ENCODE data around the gene MYH1.

Gene MYH1

GRCh38 chr17:10526517-10526916 is 8.2 kb upstream of the MYH1 start:
- no peak for TF ChIP-seq TCF12 (IDR thresholded peaks at IDR 0.05; ENCODE audit: low read depth)
- no peak for TF ChIP-seq TEAD4 (IDR thresholded peaks at IDR 0.05)
- no peak for TF ChIP-seq ZBTB7A (IDR thresholded peaks at IDR 0.05; ENCODE audit: low read depth)
- TF ChIP-seq FOXM1 (IDR thresholded peaks at IDR 0.05; ENCODE audit: borderline replicate concordance, low read depth) = no peak
- no peak for TF ChIP-seq NFIC (IDR thresholded peaks at IDR 0.05)
- TF ChIP-seq, protein P1, sequence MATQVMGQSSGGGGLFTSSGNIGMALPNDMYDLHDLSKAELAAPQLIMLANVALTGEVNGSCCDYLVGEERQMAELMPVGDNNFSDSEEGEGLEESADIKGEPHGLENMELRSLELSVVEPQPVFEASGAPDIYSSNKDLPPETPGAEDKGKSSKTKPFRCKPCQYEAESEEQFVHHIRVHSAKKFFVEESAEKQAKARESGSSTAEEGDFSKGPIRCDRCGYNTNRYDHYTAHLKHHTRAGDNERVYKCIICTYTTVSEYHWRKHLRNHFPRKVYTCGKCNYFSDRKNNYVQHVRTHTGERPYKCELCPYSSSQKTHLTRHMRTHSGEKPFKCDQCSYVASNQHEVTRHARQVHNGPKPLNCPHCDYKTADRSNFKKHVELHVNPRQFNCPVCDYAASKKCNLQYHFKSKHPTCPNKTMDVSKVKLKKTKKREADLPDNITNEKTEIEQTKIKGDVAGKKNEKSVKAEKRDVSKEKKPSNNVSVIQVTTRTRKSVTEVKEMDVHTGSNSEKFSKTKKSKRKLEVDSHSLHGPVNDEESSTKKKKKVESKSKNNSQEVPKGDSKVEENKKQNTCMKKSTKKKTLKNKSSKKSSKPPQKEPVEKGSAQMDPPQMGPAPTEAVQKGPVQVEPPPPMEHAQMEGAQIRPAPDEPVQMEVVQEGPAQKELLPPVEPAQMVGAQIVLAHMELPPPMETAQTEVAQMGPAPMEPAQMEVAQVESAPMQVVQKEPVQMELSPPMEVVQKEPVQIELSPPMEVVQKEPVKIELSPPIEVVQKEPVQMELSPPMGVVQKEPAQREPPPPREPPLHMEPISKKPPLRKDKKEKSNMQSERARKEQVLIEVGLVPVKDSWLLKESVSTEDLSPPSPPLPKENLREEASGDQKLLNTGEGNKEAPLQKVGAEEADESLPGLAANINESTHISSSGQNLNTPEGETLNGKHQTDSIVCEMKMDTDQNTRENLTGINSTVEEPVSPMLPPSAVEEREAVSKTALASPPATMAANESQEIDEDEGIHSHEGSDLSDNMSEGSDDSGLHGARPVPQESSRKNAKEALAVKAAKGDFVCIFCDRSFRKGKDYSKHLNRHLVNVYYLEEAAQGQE (IDR thresholded peaks at IDR 0.05; ENCODE audit: low read depth) = no peak
- no peak for TF ChIP-seq YY1 (IDR thresholded peaks at IDR 0.05; ENCODE audit: low read depth)
- no peak for TF ChIP-seq USF1 (IDR thresholded peaks at IDR 0.05)
- no peak for TF ChIP-seq RAD21 (IDR thresholded peaks at IDR 0.05; ENCODE audit: low read depth)

GRCh38 chr17:10523064-10523463 is 4.7 kb upstream of the MYH1 start:
- TF ChIP-seq MAX (IDR thresholded peaks at IDR 0.05) (no peak), EGR1 (IDR thresholded peaks at IDR 0.05) (no peak), NFIC (IDR thresholded peaks at IDR 0.05) (no peak), RAD21 (IDR thresholded peaks at IDR 0.05; ENCODE audit: low read depth) (no peak), USF1 (IDR thresholded peaks at IDR 0.05) (no peak), YY1 (IDR thresholded peaks at IDR 0.05; ENCODE audit: low read depth) (no peak), EP300 (IDR thresholded peaks at IDR 0.05; ENCODE audit: borderline replicate concordance) (no peak), FOXM1 (IDR thresholded peaks at IDR 0.05; ENCODE audit: borderline replicate concordance, low read depth) (no peak), ZBTB7A (IDR thresholded peaks at IDR 0.05; ENCODE audit: low read depth) (no peak)
- TF ChIP-seq, protein P1 (IDR thresholded peaks at IDR 0.05; ENCODE audit: low read depth) = no peak

GRCh38 chr17:10521949-10522348 is 3.6 kb upstream of the MYH1 start:
- TF ChIP-seq NFIC (IDR thresholded peaks at IDR 0.05) = no peak
- TF ChIP-seq CEBPB (IDR thresholded peaks at IDR 0.05) = no peak
- no peak for TF ChIP-seq USF1 (IDR thresholded peaks at IDR 0.05)
- TF ChIP-seq CREB1 (IDR thresholded peaks at IDR 0.05; ENCODE audit: low read depth) = no peak
- TF ChIP-seq TCF12 (IDR thresholded peaks at IDR 0.05; ENCODE audit: low read depth) = no peak
- no peak for TF ChIP-seq YY1 (IDR thresholded peaks at IDR 0.05; ENCODE audit: low read depth)
- no peak for TF ChIP-seq FOXM1 (IDR thresholded peaks at IDR 0.05; ENCODE audit: borderline replicate concordance, low read depth)
- no peak for TF ChIP-seq MAX (IDR thresholded peaks at IDR 0.05)
- no peak for TF ChIP-seq ZBTB7A (IDR thresholded peaks at IDR 0.05; ENCODE audit: low read depth)
- no peak for TF ChIP-seq TAF1 (IDR thresholded peaks at IDR 0.05; ENCODE audit: low read depth)
- no peak for TF ChIP-seq RAD21 (IDR thresholded peaks at IDR 0.05; ENCODE audit: low read depth)
- no peak for TF ChIP-seq EP300 (IDR thresholded peaks at IDR 0.05; ENCODE audit: borderline replicate concordance)
- no peak for TF ChIP-seq EGR1 (IDR thresholded peaks at IDR 0.05)
- TF ChIP-seq, protein P1 (IDR thresholded peaks at IDR 0.05; ENCODE audit: low read depth) = no peak
- no peak for TF ChIP-seq TEAD4 (IDR thresholded peaks at IDR 0.05)

DNA sequence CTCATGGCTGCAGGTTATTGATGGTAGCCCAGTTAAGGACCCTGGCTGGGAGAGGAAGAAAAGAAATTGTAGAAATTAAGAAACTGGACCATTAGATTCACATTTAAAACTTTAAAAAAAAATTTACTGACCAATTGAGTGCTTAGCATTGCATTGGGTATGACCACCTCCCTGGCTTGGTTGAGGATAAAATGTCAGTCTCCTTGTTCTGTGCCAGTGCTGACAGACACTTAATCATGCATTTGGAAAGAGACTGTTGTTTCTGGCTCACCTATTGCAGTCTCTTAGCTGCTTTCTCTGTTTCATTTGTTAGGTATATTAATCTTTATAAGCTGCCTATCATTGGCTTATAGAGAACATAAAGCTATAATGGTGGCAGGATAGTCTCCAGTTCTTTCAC is 1.7 kb downstream of the MYH1 start:
- no peak for TF ChIP-seq TCF12 (IDR thresholded peaks at IDR 0.05; ENCODE audit: low read depth)
- TF ChIP-seq, protein P1 (IDR thresholded peaks at IDR 0.05; ENCODE audit: low read depth) = no peak
- no peak for TF ChIP-seq MAX (IDR thresholded peaks at IDR 0.05)
- no peak for TF ChIP-seq EP300 (IDR thresholded peaks at IDR 0.05; ENCODE audit: borderline replicate concordance)
